Activated CD8-positive, alpha-beta T cell treated with anti-CD3 and anti-CD28 coated beads for 36 hours (primary cell): ENCODE data around the gene ZNF597. TPM values are rescaled to one million over a fixed set of nuclear protein-coding genes. Genes with fewer than 3 reads are reported as not detected.

Experiments used
- ATAC-seq: fragments of 200-7000 bp; cut with Tn5 transposase; one replicate; pipeline ENCODE4 v1.10.0; 2021; ENCODE audit warnings: mild to moderate bottlenecking, moderate library complexity
- CTCF ChIA-PET: fragments of 350-600 bp; sonication (Branson Sonifier 250); formaldehyde crosslinking; loops from one replicate; lab custom pipeline; 2021; ENCODE audit warnings: antibody characterized with exemption; lab: Charles Lee
- POLR2A ChIA-PET: fragments of 350-600 bp; sonication (Branson Sonifier 250); formaldehyde crosslinking; loops from one replicate; lab custom pipeline; 2021; ENCODE audit warnings: antibody characterized with exemption; lab: Charles Lee
- DNase-seq: peaks from one replicate; pipeline ENCODE4 v3.0.0-alpha.2; 2020
- H3K27ac Mint-ChIP-seq: one replicate; pipeline ENCODE4 v1.8.0; 2021; ENCODE audit warnings: mild to moderate bottlenecking, mixed read lengths
- H3K27me3 Mint-ChIP-seq: one replicate; pipeline ENCODE4 v1.8.0; 2021; ENCODE audit warnings: mixed read lengths
- H3K36me3 Mint-ChIP-seq: one replicate; pipeline ENCODE4 v1.8.0; 2021; ENCODE audit warnings: low read depth, mixed read lengths
- H3K4me1 Mint-ChIP-seq: one replicate; pipeline ENCODE4 v1.8.0; 2021; ENCODE audit warnings: low read depth, mixed read lengths
- H3K4me3 Mint-ChIP-seq: one replicate; pipeline ENCODE4 v1.8.0; 2021; ENCODE audit warnings: mild to moderate bottlenecking, moderate library complexity, mixed read lengths
- H3K9me3 Mint-ChIP-seq: one replicate; pipeline ENCODE4 v1.8.0; 2021; ENCODE audit warnings: mixed read lengths
- intact Hi-C: fragments of 100-400 bp; cut with micrococcal nuclease; formaldehyde crosslinking; loops from one replicate; pipeline ENCODE4 v1.10.0; 2022
- microRNA-seq: library from miRNA; unstranded; fragments of <30 nt; microRNA quantifications from one replicate; pipeline ENCODE4 v1.2.0, GENCODE V29; 2022; ENCODE audit warnings: borderline microRNAs expressed, borderline replicate concordance
- total RNA-seq, 2 experiments: library from RNA; stranded (reverse); gene quantifications; one replicate each; pipeline ENCODE4 v1.2.3, GENCODE V29; 2021
- TF ChIP-seq, protein P1 (sequence below): fragments of 200-600 bp; IDR thresholded peaks from one replicate; pipeline ENCODE4 v1.8.0; 2022; ENCODE audit warnings: antibody characterized with exemption, mild to moderate bottlenecking

ZNF597 gene
- total RNA-seq, 2 experiments from 2014 or later = 1.6 to 1.8 TPM

DNA sequence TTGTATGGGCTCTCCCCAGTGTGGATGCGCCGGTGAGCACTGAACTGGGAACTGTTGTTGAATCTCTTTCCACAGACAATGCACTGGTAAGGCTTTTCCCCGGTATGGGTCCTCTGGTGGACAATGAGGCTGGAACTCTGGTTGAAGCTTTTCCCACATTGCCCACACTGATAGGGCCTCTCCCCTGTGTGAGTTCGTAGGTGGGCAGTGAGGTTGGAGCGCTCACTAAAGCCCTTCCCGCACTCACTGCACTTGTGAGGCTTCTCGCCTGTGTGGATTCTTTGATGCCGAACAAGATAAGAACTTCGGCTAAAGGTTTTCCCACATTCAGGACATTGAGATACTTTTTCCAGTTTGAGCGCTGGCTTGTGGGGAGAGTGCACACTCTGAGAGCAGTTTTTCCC is 60.3 kb downstream of the ZNF597 start:
- ChIA-PET CTCF (interaction anchor here (0.6 to 1.0 kb wide), 2 partner anchors 18 to 20 kb away, joined by 3 read pairs; partner anchors contain the start of genes ZNF174 and ZSCAN32), POLR2A (interaction anchor here (0.7 to 2.0 kb wide), 6 partner anchors 9 to 196 kb away, joined by 3 to 4 read pairs (median 4); no protein-coding TSS in a partner anchor)
- DNase-seq (no peak), ATAC-seq (no peak)
- TF ChIP-seq, protein P1, sequence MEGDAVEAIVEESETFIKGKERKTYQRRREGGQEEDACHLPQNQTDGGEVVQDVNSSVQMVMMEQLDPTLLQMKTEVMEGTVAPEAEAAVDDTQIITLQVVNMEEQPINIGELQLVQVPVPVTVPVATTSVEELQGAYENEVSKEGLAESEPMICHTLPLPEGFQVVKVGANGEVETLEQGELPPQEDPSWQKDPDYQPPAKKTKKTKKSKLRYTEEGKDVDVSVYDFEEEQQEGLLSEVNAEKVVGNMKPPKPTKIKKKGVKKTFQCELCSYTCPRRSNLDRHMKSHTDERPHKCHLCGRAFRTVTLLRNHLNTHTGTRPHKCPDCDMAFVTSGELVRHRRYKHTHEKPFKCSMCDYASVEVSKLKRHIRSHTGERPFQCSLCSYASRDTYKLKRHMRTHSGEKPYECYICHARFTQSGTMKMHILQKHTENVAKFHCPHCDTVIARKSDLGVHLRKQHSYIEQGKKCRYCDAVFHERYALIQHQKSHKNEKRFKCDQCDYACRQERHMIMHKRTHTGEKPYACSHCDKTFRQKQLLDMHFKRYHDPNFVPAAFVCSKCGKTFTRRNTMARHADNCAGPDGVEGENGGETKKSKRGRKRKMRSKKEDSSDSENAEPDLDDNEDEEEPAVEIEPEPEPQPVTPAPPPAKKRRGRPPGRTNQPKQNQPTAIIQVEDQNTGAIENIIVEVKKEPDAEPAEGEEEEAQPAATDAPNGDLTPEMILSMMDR = no peak
- no peak overlapping the region for H3K4me3 Mint-ChIP-seq
- H3K27ac Mint-ChIP-seq = no peak overlapping the region
- intact Hi-C loops = no loop called here
- peaks cover 88% of the 10 kb centered on the region for H3K36me3 Mint-ChIP-seq
- peaks cover 71% of the 10 kb centered on the region for H3K9me3 Mint-ChIP-seq
- H3K27me3 Mint-ChIP-seq = no peaks in the 10 kb centered on the region
- H3K4me1 Mint-ChIP-seq = no peaks in the 10 kb centered on the region

Small RNA genes lying within 50 kb of the gene (microRNA-seq; reads per million reads assigned to microRNA genes)
- not detected for gene MIR6126

Other genes starting within 250 kb of the ZNF597 start
- gene ZNF200, start 208.3 kb downstream of the ZNF597 start, total RNA-seq = 1 to 10 TPM; 8.7 to 9.6 TPM
- not detected for gene MEFV, start 186.9 kb downstream of the ZNF597 start, total RNA-seq
- 10 to 100 TPM; 19.5 to 22.0 TPM for gene ZNF263, start 160.0 kb downstream of the ZNF597 start, total RNA-seq
- gene TIGD7, start 138.1 kb downstream of the ZNF597 start, total RNA-seq = 1 to 10 TPM; 4.0 to 4.7 TPM
- 10 to 100 TPM; 21.2 to 21.7 TPM for gene ZNF75A, start 138.0 kb downstream of the ZNF597 start, total RNA-seq
- not detected for gene OR2C1, start 87.6 kb downstream of the ZNF597 start, total RNA-seq
- 10 to 100 TPM; 13.2 to 15.6 TPM for gene ZSCAN32, start 42.5 kb downstream of the ZNF597 start, total RNA-seq
- gene ZNF174, start 42.3 kb downstream of the ZNF597 start, total RNA-seq = 1 to 10 TPM; 6.7 to 6.9 TPM
- 10 to 100 TPM; 24.6 TPM for gene NAA60, start 176 bp upstream of the ZNF597 start, total RNA-seq
- gene C16orf90, start 52.0 kb upstream of the ZNF597 start, total RNA-seq = not detected
- 10 to 100 TPM; 10.5 to 11.8 TPM for gene CLUAP1, start 57.5 kb upstream of the ZNF597 start, total RNA-seq
- 10 to 100 TPM; 17.9 to 19.8 TPM for gene NLRC3, start 133.9 kb upstream of the ZNF597 start, total RNA-seq
- 10 to 100 TPM in 1 of 2 experiments, 1 to 10 TPM in 1; 9.8 to 10.1 TPM for gene SLX4, start 168.1 kb upstream of the ZNF597 start, total RNA-seq
- gene DNASE1, start 211.2 kb upstream of the ZNF597 start, total RNA-seq = 10 to 100 TPM; 11.8 to 12.1 TPM